ENCODE measurements around the gene CD28.

DNA sequence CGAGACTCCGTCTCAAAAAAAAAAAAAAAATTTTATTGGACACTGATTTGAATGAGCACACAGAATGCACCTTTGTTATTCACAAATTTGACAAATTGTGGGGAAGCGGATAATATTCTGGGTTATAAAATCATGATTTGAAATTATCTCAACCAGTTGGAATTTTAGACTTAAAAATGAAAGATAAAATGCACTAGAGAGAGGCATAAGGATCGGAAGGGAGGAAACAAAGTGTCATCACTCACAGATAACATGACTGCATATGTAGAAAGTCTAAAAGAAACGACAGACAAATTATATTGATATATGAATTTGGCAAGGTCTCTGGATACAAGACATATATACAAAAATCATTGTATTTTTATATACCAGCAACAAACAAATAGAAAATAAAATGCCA lies 70.6 kb downstream of the CD28 start:
- TF ChIP-seq ARNT (IDR thresholded peaks at IDR 0.05), result no peak
- TF ChIP-seq ZNF253 (CRISPR knock-in tag; conservative IDR thresholded peaks at IDR 0.05), result no peak
- TF ChIP-seq POLR2AphosphoS5 (IDR thresholded peaks at IDR 0.05; ENCODE audit: control insufficient read depth, insufficient read depth, low read depth, low read length), result no peak
- TF ChIP-seq FOXA3 (CRISPR knock-in tag; conservative IDR thresholded peaks at IDR 0.05 in 1 of 2, IDR thresholded peaks at IDR 0.05 in 1 of 2), result no peak
- TF ChIP-seq, protein P1, sequence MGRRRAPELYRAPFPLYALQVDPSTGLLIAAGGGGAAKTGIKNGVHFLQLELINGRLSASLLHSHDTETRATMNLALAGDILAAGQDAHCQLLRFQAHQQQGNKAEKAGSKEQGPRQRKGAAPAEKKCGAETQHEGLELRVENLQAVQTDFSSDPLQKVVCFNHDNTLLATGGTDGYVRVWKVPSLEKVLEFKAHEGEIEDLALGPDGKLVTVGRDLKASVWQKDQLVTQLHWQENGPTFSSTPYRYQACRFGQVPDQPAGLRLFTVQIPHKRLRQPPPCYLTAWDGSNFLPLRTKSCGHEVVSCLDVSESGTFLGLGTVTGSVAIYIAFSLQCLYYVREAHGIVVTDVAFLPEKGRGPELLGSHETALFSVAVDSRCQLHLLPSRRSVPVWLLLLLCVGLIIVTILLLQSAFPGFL (CRISPR knock-in tag; IDR thresholded peaks at IDR 0.05), result no peak
- TF ChIP-seq SP1 (CRISPR knock-in tag; IDR thresholded peaks at IDR 0.05), result no peak

Data from K562 (cell line).